Prostate gland (tissue), 2 donors: ENCODE results near the gene GAS6.

Experiments used
- POLR2A ChIP-seq: fragments of 450-650 bp; IDR thresholded peaks from one replicate; pipeline ENCODE4 v1.6.1; 2016; ENCODE audit warnings: antibody characterized with exemption, mild to moderate bottlenecking
- POLR2AphosphoS5 ChIP-seq: sonication (generic); formaldehyde crosslinking; IDR thresholded peaks from one replicate; pipeline ENCODE4 v1.6.1; 2017; ENCODE audit warnings: antibody characterized with exemption
- TF ChIP-seq, protein P1 (sequence below), 4 experiments: fragments of 200-600 bp in 2 of 4; fragments of 450-650 bp in 2 of 4; sonication (generic) in 2 of 4; IDR thresholded peaks; 1 replicate in 3 of 4; 2 replicates in 1 of 4; pipeline ENCODE4 v1.5.1; 2016 to 2019; ENCODE audit warnings: antibody characterized with exemption in 4 of 4, mild to moderate bottlenecking in 2 of 4, moderate library complexity in 2 of 4

- TF ChIP-seq POLR2A (no peak), POLR2AphosphoS5 (no peak)
- TF ChIP-seq, protein P1, sequence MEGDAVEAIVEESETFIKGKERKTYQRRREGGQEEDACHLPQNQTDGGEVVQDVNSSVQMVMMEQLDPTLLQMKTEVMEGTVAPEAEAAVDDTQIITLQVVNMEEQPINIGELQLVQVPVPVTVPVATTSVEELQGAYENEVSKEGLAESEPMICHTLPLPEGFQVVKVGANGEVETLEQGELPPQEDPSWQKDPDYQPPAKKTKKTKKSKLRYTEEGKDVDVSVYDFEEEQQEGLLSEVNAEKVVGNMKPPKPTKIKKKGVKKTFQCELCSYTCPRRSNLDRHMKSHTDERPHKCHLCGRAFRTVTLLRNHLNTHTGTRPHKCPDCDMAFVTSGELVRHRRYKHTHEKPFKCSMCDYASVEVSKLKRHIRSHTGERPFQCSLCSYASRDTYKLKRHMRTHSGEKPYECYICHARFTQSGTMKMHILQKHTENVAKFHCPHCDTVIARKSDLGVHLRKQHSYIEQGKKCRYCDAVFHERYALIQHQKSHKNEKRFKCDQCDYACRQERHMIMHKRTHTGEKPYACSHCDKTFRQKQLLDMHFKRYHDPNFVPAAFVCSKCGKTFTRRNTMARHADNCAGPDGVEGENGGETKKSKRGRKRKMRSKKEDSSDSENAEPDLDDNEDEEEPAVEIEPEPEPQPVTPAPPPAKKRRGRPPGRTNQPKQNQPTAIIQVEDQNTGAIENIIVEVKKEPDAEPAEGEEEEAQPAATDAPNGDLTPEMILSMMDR (IDR thresholded peaks at IDR 0.05), result no peak
Observed at GRCh38 chr13:113848431-113849260, 15.2 kb downstream of the GAS6 start.
